ENCODE measurements around the gene CHD3. TPM values are rescaled to one million over a fixed set of nuclear protein-coding genes. Genes with fewer than 3 reads are reported as not detected.
"Not testable (repeated sequence)": the region's sequence is repeated elsewhere in the genome, so short reads cannot be mapped to it uniquely, and the experiment has no call there.

CHD3 gene
- total RNA-seq, 1 donor = 111 TPM

GRCh38 chr17:7945651-7946050, 57.1 kb downstream of the CHD3 start:
- TF ChIP-seq CTCF (IDR thresholded peaks at IDR 0.05; ENCODE audit: insufficient read depth, low read depth, low read length) = no peak
- DNase-seq (ENCODE audit: low read depth) = no peak
- no peak overlapping the region for H3K4me3 ChIP-seq (ENCODE audit: low read depth, low read length)

- no peak overlapping the region for H3K4me3 ChIP-seq (ENCODE audit: low read depth, low read length)
- TF ChIP-seq CTCF (IDR thresholded peaks at IDR 0.05; ENCODE audit: insufficient read depth, low read depth, low read length) = no peak
- DNase-seq (ENCODE audit: low read depth) = no peak
Measured at GRCh38 chr17:7946441-7946840, 57.9 kb downstream of the CHD3 start.

DNA sequence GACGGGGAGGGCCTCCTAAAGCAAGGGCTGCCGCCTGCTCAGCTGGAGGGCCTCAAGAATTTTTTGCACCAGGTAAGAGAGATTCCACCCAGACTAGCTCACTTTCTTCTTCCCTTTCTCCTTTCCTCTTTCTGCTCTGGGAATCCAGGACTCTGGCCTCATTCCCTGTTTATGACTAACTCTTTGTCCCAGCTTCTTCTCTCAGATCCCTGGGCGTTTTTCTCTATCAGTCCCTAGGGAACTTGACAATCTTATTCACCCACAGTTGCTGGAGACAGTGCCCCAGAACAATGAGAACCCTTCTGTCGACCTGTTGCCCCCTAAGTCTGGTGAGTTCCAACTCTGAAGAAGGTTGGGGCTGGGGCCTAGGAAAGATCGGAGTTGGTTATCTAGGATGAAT, 59.1 kb downstream of the CHD3 start:
- no peak overlapping the region for H3K4me3 ChIP-seq (ENCODE audit: low read depth, low read length)
- DNase-seq (ENCODE audit: low read depth) = no peak
- no peak for TF ChIP-seq CTCF (IDR thresholded peaks at IDR 0.05; ENCODE audit: insufficient read depth, low read depth, low read length)

- DNase-seq (ENCODE audit: low read depth) = no peak
- TF ChIP-seq CTCF (IDR thresholded peaks at IDR 0.05; ENCODE audit: insufficient read depth, low read depth, low read length) = no peak
- no peak overlapping the region for H3K4me3 ChIP-seq (ENCODE audit: low read depth, low read length)
Measured at GRCh38 chr17:7950578-7950977, 62.0 kb downstream of the CHD3 start.

DNA sequence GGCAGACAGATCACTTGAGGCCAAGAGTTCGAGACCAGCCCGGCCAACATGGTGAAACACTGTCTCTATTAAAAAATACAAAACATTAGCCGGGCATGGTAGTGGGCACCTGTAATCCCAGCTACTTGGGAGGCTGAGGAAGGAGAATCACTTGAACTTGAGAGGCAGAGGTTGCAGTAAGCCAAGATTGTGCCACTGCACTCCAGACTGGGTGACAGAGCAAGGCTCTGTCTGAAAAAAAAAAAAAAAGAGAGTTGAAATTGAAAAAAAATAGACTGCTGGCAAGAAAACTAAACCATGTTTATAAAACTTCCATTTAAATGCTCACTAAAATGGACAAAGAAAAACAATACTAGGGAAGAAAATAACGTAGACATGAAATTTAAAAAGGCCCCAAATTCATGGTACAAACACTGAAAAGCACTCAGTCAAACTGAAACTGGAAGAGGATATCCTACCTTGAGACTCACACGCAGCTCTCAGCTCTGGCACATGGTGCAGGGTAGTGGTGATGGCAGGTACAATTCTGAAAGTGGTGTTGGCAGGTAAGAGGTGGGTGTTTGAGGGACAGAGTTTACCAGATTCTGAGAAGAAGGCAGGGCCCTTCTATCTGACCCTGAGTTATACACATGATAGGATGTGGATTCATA, 62.7 kb downstream of the CHD3 start:
- no peak overlapping the region for H3K4me3 ChIP-seq (ENCODE audit: low read depth, low read length)
- no peak for TF ChIP-seq CTCF (IDR thresholded peaks at IDR 0.05; ENCODE audit: insufficient read depth, low read depth, low read length)
- no peak for DNase-seq (ENCODE audit: low read depth)

- not testable (repeated sequence) for H3K4me3 ChIP-seq (ENCODE audit: low read depth, low read length); DNase-seq (ENCODE audit: low read depth)
Measured at GRCh38 chr17:7953266-7953665, 64.7 kb downstream of the CHD3 start.

DNA sequence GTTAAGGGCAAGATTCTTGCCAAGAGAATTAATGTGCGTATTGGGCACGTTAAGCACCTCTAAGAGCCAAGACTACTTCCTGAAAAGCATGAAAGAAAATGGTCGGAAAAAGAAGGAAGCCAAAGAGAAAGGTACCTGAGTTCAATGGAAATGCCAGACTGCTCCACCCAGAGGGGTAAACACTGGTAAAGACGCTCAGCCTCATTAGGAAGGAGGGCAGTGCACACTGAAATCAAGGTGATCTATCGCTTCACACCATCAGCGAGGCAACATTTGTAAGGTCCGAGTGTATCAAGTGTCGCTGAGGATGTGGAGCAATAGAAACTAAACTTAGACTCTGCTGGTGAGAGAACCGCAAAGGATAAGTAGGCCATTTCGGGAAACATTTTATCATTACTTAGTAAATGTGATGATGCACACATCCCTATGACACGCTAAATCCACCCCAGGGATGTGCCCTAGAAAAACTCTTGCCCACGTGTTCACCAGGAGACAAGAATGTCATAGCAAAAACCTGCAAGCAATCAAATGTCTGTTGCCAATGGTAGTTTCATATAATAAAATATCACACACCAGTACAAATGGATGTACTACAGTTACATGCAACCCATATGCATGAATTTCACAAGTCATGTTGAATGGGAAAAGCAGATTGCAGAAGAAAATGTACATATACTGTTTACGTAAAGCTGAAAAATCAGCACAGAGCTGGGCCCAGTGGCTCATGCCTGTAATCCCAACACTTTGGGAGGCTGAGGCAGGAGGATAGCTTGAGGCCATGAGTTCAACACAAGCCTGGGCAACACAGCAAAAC, 67.0 kb downstream of the CHD3 start:
- DNase-seq (ENCODE audit: low read depth) = peak; percentile 45
- no peak for TF ChIP-seq CTCF (IDR thresholded peaks at IDR 0.05; ENCODE audit: insufficient read depth, low read depth, low read length)
- no peak overlapping the region for H3K4me3 ChIP-seq (ENCODE audit: low read depth, low read length)
